BE2C (cell line): ENCODE measurements around the gene ABR. TPM values are rescaled to one million over a fixed set of nuclear protein-coding genes. Genes with fewer than 3 reads are reported as not detected.

Source experiments
- DNase-seq: peaks from one replicate; pipeline ENCODE4 v3.0.0-alpha.2; 2020
- H3K27me3 ChIP-seq: fragments of 250-450 bp; sonication (Bioruptor Pico); 2 replicates; pipeline ENCODE4 v1.5.1; 2020; ENCODE audit warnings: mild to moderate bottlenecking
- H3K36me3 ChIP-seq: fragments of 250-450 bp; sonication (Bioruptor Pico); 2 replicates; pipeline ENCODE4 v1.5.1; 2020; ENCODE audit warnings: mild to moderate bottlenecking
- H3K4me1 ChIP-seq: fragments of 250-450 bp; sonication (Bioruptor Pico); 2 replicates; pipeline ENCODE4 v1.5.1; 2020
- H3K4me3 ChIP-seq: 2 replicates; pipeline ENCODE4 v1.5.1; 2011; ENCODE audit warnings: low read depth, low read length
- H3K9me3 ChIP-seq: fragments of 250-450 bp; sonication (Bioruptor Pico); 2 replicates; pipeline ENCODE4 v1.5.1; 2020
- CTCF ChIP-seq: IDR thresholded peaks from 2 replicates; pipeline ENCODE4 v1.5.1; 2012; ENCODE audit warnings: mild to moderate bottlenecking, low read depth, low read length
- polyA plus RNA-seq: library from polyadenylated mRNA; unstranded; fragments of >200 nt; gene quantifications from one replicate; pipeline ENCODE4 v1.2.1, GENCODE V29; 2012; ENCODE audit warnings: low read depth, missing spikeins; ENCODE audit not compliant: insufficient read length, insufficient read depth

ABR gene
- 34.7 TPM for polyA plus RNA-seq

GRCh38 chr17:1179818-1180742, at the start of gene ABR:
Gene ABR, minus strand, starts transcription at chr17:1179981. Its CDS starts 254 bp downstream, at chr17:1179727.
- H3K36me3 ChIP-seq, result no peaks in the 10 kb centered on the region
- no peaks in the 10 kb centered on the region for H3K9me3 ChIP-seq
- no peaks in the 10 kb centered on the region for H3K4me1 ChIP-seq
- no peak within 1 kb of the TSS for H3K4me3 ChIP-seq
- DNase-seq, result no peak
- no peak for TF ChIP-seq CTCF
- H3K27me3 ChIP-seq, result peaks cover 8% of the 10 kb centered on the region

- no peak for TF ChIP-seq CTCF
- Histone ChIP-seq H3K4me1 (no peaks in the 10 kb centered on the region), H3K9me3 (no peaks in the 10 kb centered on the region), H3K36me3 (no peaks in the 10 kb centered on the region), H3K27me3 (peaks cover 56% of the 10 kb centered on the region), H3K4me3 (no peak overlapping the region)
- DNase-seq, result no peak
These were observed 49.6 kb upstream of the ABR start for GRCh38 chr17:1229349-1229899.

GRCh38 chr17:1228781-1229348, 49.1 kb upstream of the ABR start:
- no peaks in the 10 kb centered on the region for H3K4me1 ChIP-seq
- H3K9me3 ChIP-seq, result no peaks in the 10 kb centered on the region
- no peak for TF ChIP-seq CTCF
- H3K4me3 ChIP-seq, result no peak overlapping the region
- no peaks in the 10 kb centered on the region for H3K36me3 ChIP-seq
- DNase-seq, result no peak
- peaks cover 56% of the 10 kb centered on the region for H3K27me3 ChIP-seq

GRCh38 chr17:1227917-1228780, 48.4 kb upstream of the ABR start:
- no peak for TF ChIP-seq CTCF
- peaks cover 56% of the 10 kb centered on the region for H3K27me3 ChIP-seq
- H3K36me3 ChIP-seq, result no peaks in the 10 kb centered on the region
- no peaks in the 10 kb centered on the region for H3K9me3 ChIP-seq
- no peaks in the 10 kb centered on the region for H3K4me1 ChIP-seq
- H3K4me3 ChIP-seq, result no peak overlapping the region
- no peak for DNase-seq

- Histone ChIP-seq H3K9me3 (no peaks in the 10 kb centered on the region), H3K27me3 (peaks cover 52% of the 10 kb centered on the region), H3K4me1 (no peaks in the 10 kb centered on the region), H3K36me3 (no peaks in the 10 kb centered on the region), H3K4me3 (no peak overlapping the region)
- TF ChIP-seq CTCF, result no peak
- no peak for DNase-seq
These were observed 47.6 kb upstream of the ABR start for GRCh38 chr17:1227365-1227764.
